HCT116 (cell line): ENCODE measurements around the gene RPL10A. TPM values are rescaled to one million over a fixed set of nuclear protein-coding genes. Genes with fewer than 3 reads are reported as not detected.

Experiments used
- microRNA-seq: library from miRNA; unstranded; fragments of <30 nt; microRNA quantifications from one replicate; pipeline ENCODE4, GENCODE V29; 2016; ENCODE audit warnings: borderline number of aligned reads
- total RNA-seq: library from RNA; stranded (reverse); gene quantifications from one replicate; pipeline ENCODE4 v1.2.1, GENCODE V29; 2021; ENCODE audit not compliant: unreplicated experiment

The RPL10A gene
- total RNA-seq, 1 experiment from 2014 or later, result 1,981 TPM

Small RNAs within 50 kb of the gene (microRNA-seq; reads per million reads assigned to microRNA genes)
- 5.2 reads per million, percentile 11 among the genes with 10 or more reads in this experiment for gene MIR7111

Other genes with a start within 250 kb of the RPL10A start
- 47.5 TPM for gene ZNF76, start 208.7 kb upstream of the RPL10A start, total RNA-seq
- gene DEF6, start 170.6 kb upstream of the RPL10A start, total RNA-seq, result 40.4 TPM
- 38.4 TPM for gene PPARD, start 125.8 kb upstream of the RPL10A start, total RNA-seq
- gene FANCE, start 16.1 kb upstream of the RPL10A start, total RNA-seq, result 16.1 TPM
- gene TEAD3, start 28.7 kb downstream of the RPL10A start, total RNA-seq, result 21.8 TPM
- not detected for gene TULP1, start 44.5 kb downstream of the RPL10A start, total RNA-seq
- gene FKBP5, start 220.5 kb downstream of the RPL10A start, total RNA-seq, result 50.3 TPM